A673 (cell line): Measurements from ENCODE around the gene AICDA. TPM values are rescaled to one million over a fixed set of nuclear protein-coding genes. Genes with fewer than 3 reads are reported as not detected.

ENCODE experiments used
- BruUV-seq: library from RNA; stranded (reverse); fragments of 400-500 nt; replicated peaks from 2 replicates; lab custom pipeline; 2021; lab: Mats Ljungman, UMichigan
- CTCF ChIA-PET: fragments of 300-600 bp; sonication (Branson Sonifier 250); formaldehyde crosslinking; loops from one replicate; lab custom pipeline; 2022; ENCODE audit warnings: antibody characterized with exemption; lab: Charles Lee
- POLR2A ChIA-PET: fragments of 300-600 bp; sonication (Branson Sonifier 250); formaldehyde crosslinking; loops from one replicate; lab custom pipeline; 2022; ENCODE audit warnings: antibody characterized with exemption; ENCODE audit not compliant: low non-redundant PET; lab: Charles Lee
- DNase-seq: peaks from one replicate; pipeline ENCODE4 v3.0.0-alpha.2; 2015; ENCODE audit warnings: low spot score
- H3K27ac ChIP-seq: fragments of 200-600 bp; sonication (generic); 2 replicates; pipeline ENCODE4 v1.5.1; 2016; ENCODE audit warnings: mixed run types, low read depth, mild to moderate bottlenecking, mixed read lengths, antibody characterized with exemption, low read length; ENCODE audit not compliant: poor library complexity, severe bottlenecking
- H3K27me3 ChIP-seq: fragments of 200-600 bp; sonication (generic); replicated peaks from 2 replicates; pipeline ENCODE4 v1.6.1; 2017; ENCODE audit warnings: mixed run types, low read depth, mild to moderate bottlenecking, mixed read lengths, antibody characterized with exemption, low read length; ENCODE audit not compliant: insufficient read depth, poor library complexity
- H3K36me3 ChIP-seq: fragments of 200-600 bp; sonication (generic); 2 replicates; pipeline ENCODE4 v1.6.1; 2016; ENCODE audit warnings: mixed run types, mild to moderate bottlenecking, mixed read lengths, antibody characterized with exemption, low read length; ENCODE audit not compliant: insufficient read depth, poor library complexity, severe bottlenecking
- H3K4me1 ChIP-seq: fragments of 200-600 bp; sonication (generic); 2 replicates; pipeline ENCODE4 v1.6.1; 2017; ENCODE audit warnings: mixed run types, mild to moderate bottlenecking, mixed read lengths, antibody characterized with exemption, low read length; ENCODE audit not compliant: insufficient read depth, poor library complexity, severe bottlenecking
- H3K4me3 ChIP-seq: fragments of 200-600 bp; sonication (generic); 2 replicates; pipeline ENCODE4 v1.5.1; 2016; ENCODE audit warnings: low read depth, mixed run types, mild to moderate bottlenecking, mixed read lengths, low read length; ENCODE audit not compliant: poor library complexity, severe bottlenecking
- H3K9me3 ChIP-seq: fragments of 200-600 bp; sonication (generic); 2 replicates; pipeline ENCODE4 v1.6.1; 2016; ENCODE audit warnings: mixed run types, low read depth, mild to moderate bottlenecking, mixed read lengths, antibody characterized with exemption, low read length; ENCODE audit not compliant: poor library complexity, severe bottlenecking
- EZH2 ChIP-seq: fragments of 200-600 bp; sonication (generic); IDR thresholded peaks from 2 replicates; pipeline ENCODE4 v1.6.1; 2017; ENCODE audit warnings: borderline replicate concordance, low read depth, mild to moderate bottlenecking, mixed read lengths, antibody characterized with exemption, low read length; ENCODE audit not compliant: poor library complexity, severe bottlenecking
- intact Hi-C: fragments of 100-400 bp; cut with micrococcal nuclease; formaldehyde crosslinking; loops from one replicate; pipeline ENCODE4 v1.10.0; 2022; ENCODE audit not compliant: unreplicated experiment
- total RNA-seq: library from RNA; stranded (reverse); gene quantifications from 2 replicates; pipeline ENCODE4 v1.2.3, GENCODE V29; 2021
- TF ChIP-seq, protein P1 (sequence below): fragments of 300-800, 200-600 bp; sonication (generic); conservative IDR thresholded peaks from 2 replicates; pipeline ENCODE4 v1.5.1; 2017; ENCODE audit warnings: low read depth, mild to moderate bottlenecking, antibody characterized with exemption, low read length, moderate library complexity, mixed read lengths

The AICDA gene
- total RNA-seq, 1 experiment from 2014 or later: not detected

DNA sequence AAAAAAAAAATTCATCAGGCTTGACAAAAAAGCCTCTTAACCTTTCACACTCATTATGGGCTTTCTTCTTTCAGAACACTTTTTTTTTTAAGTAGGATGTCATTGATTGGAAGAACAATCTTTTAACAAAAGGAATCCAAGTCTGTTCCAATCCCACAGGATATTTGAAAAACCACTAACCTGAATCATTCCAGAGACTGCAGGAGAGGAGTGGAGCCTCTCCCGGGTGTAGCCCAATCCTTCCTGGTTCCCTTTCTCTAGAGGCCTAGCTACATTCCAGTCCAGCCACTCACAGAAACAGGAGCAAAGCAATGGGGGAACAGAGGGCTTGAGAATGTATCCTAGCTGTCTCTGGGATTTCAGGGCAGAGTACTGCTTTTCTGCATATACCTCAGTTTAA is 45.7 kb upstream of the AICDA start:
- Histone ChIP-seq H3K27ac (no peak overlapping the region), H3K9me3 (no peaks in the 10 kb centered on the region), H3K4me3 (no peak overlapping the region), H3K36me3 (no peaks in the 10 kb centered on the region), H3K27me3 (peaks cover 4% of the 10 kb centered on the region), H3K4me1 (no peaks in the 10 kb centered on the region)
- no TSS peak for BruUV-seq
- TF ChIP-seq EZH2: no peak
- TF ChIP-seq, protein P1, sequence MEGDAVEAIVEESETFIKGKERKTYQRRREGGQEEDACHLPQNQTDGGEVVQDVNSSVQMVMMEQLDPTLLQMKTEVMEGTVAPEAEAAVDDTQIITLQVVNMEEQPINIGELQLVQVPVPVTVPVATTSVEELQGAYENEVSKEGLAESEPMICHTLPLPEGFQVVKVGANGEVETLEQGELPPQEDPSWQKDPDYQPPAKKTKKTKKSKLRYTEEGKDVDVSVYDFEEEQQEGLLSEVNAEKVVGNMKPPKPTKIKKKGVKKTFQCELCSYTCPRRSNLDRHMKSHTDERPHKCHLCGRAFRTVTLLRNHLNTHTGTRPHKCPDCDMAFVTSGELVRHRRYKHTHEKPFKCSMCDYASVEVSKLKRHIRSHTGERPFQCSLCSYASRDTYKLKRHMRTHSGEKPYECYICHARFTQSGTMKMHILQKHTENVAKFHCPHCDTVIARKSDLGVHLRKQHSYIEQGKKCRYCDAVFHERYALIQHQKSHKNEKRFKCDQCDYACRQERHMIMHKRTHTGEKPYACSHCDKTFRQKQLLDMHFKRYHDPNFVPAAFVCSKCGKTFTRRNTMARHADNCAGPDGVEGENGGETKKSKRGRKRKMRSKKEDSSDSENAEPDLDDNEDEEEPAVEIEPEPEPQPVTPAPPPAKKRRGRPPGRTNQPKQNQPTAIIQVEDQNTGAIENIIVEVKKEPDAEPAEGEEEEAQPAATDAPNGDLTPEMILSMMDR: no peak
- DNase-seq: no peak
- intact Hi-C loops: loop anchor here (5.0 kb wide), 1 partner anchor 389 kb away; no protein-coding TSS in a partner anchor
- ChIA-PET CTCF (interaction anchor here (0.6 to 1.8 kb wide), 5 partner anchors 40 to 391 kb away, joined by 3 to 31 read pairs (median 3); no protein-coding TSS in a partner anchor), POLR2A (no interaction called here)

DNA sequence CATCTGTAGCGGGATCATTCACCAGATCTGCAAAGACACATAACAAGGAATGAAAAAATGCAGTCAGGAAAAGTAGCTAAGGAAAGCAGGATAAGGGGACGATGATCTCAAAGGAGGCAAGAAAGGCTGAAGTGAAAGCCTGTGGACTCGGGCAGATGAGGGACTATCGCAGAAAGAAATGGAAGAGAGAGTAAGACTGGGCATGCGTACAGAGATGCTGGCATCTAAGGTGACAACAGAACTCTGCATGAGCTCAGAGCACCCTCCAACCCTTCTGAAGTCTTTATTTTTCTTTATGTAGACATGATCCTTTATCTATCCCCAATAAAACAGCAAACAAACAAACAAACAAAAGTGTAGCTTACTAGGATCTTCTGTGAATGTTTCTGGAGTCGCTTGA is 42.8 kb upstream of the AICDA start:
- Histone ChIP-seq H3K4me1 (no peaks in the 10 kb centered on the region), H3K27me3 (no peaks in the 10 kb centered on the region), H3K36me3 (no peaks in the 10 kb centered on the region), H3K9me3 (no peaks in the 10 kb centered on the region), H3K4me3 (no peak overlapping the region), H3K27ac (no peak overlapping the region)
- no TSS peak for BruUV-seq
- intact Hi-C loops: loop anchor here (5.0 kb wide), 1 partner anchor 392 kb away; no protein-coding TSS in a partner anchor
- DNase-seq: no peak
- ChIA-PET CTCF (no interaction called here), POLR2A (no interaction called here)
- TF ChIP-seq, protein P1: no peak
- TF ChIP-seq EZH2: no peak

DNA sequence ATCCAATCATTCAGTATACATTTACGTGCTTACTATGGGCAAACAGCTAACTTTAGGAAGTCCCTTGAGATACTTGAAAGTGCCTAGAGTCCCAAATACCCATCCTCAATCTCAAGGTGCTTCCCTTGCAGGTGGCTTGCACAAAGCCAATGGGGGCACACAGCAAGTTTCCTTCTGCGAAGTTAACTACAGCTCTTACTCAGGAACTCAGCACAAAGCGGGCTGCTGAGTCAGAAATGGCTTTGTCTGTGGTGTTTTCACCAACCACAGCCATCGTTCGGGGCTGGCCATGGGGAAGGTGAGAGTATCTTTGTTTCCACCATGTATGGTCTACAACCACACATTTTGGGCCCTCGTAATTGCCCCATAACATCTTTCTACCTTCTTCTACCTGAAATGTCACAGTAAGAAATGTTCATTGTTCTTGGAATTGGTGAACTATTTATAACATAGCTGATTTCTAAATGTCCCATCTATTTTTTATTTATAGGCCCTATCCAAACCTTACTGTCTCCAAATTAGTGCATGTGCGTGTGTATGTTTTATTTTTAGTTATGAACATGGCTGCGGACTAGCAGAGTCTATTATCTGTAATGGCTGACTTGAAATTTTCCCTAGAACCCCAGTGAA is 36.0 kb upstream of the AICDA start:
- CTCF ChIA-PET: interaction anchor here (1.3 kb wide), 1 partner anchor 9 kb away, joined by 7 read pairs; no protein-coding TSS in a partner anchor

More for the DNA sequence above, 36.0 kb upstream of the AICDA start:
- POLR2A ChIA-PET: no interaction called here
- no TSS peak for BruUV-seq
- H3K36me3 ChIP-seq: no peaks in the 10 kb centered on the region
- no peak for TF ChIP-seq EZH2
- TF ChIP-seq, protein P1: no peak
- intact Hi-C loops: no loop called here
- DNase-seq: no peak
- no peaks in the 10 kb centered on the region for H3K9me3 ChIP-seq
- no peaks in the 10 kb centered on the region for H3K4me1 ChIP-seq
- no peak overlapping the region for H3K27ac ChIP-seq
- peaks cover 6% of the 10 kb centered on the region for H3K27me3 ChIP-seq
- H3K4me3 ChIP-seq: no peak overlapping the region
